T-helper 1 cell treated with Interleukin-12 subunit alpha and Interleukin-12 subunit beta and Interleukin-4 antibody, amounts not matched to agents 30 μg/mL and 1 μg/mL, for 36 hours (primary cell): ENCODE results near the gene FAM25A.
"Not testable (repeated sequence)": the region's sequence is repeated elsewhere in the genome, so short reads cannot be mapped to it uniquely, and the experiment has no call there.

Experiments
- H3K27ac Mint-ChIP-seq: one replicate; pipeline ENCODE4 v1.8.0; 2021; ENCODE audit warnings: mild to moderate bottlenecking, mixed read lengths
- H3K27me3 Mint-ChIP-seq: one replicate; pipeline ENCODE4 v1.8.0; 2021; ENCODE audit warnings: low read depth, mixed read lengths
- H3K36me3 Mint-ChIP-seq: one replicate; pipeline ENCODE4 v1.8.0; 2021; ENCODE audit warnings: low read depth, mixed read lengths
- H3K4me1 Mint-ChIP-seq: one replicate; pipeline ENCODE4 v1.8.0; 2021; ENCODE audit warnings: low read depth, mixed read lengths
- H3K4me3 Mint-ChIP-seq: one replicate; pipeline ENCODE4 v1.8.0; 2021; ENCODE audit warnings: mild to moderate bottlenecking, moderate library complexity, mixed read lengths
- H3K9me3 Mint-ChIP-seq: one replicate; pipeline ENCODE4 v1.8.0; 2021; ENCODE audit warnings: mixed read lengths

FAM25A gene

DNA sequence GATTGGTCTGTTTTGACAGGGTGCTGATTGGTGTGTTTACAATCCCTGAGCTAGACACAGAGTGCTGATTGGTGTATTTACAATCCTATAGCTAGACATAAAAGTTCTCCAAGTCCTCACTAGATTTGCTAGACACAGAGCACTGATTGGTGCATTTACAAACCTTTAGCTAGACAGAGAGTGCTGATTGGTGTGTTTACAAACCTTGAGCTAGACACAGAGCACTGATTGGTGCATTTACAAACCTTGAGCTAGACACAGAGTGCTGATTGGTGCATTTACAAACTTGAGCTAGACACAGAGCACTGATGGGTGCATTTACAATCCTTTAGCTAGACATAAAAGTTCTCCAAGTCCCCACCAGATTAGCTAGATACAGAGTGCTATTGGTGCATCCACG lies 10.3 kb downstream of the FAM25A start:
- not testable (repeated sequence) for H3K9me3 Mint-ChIP-seq, H3K36me3 Mint-ChIP-seq, H3K4me1 Mint-ChIP-seq, H3K4me3 Mint-ChIP-seq, H3K27ac Mint-ChIP-seq
- H3K27me3 Mint-ChIP-seq = peaks cover 24% of the 10 kb centered on the region

DNA sequence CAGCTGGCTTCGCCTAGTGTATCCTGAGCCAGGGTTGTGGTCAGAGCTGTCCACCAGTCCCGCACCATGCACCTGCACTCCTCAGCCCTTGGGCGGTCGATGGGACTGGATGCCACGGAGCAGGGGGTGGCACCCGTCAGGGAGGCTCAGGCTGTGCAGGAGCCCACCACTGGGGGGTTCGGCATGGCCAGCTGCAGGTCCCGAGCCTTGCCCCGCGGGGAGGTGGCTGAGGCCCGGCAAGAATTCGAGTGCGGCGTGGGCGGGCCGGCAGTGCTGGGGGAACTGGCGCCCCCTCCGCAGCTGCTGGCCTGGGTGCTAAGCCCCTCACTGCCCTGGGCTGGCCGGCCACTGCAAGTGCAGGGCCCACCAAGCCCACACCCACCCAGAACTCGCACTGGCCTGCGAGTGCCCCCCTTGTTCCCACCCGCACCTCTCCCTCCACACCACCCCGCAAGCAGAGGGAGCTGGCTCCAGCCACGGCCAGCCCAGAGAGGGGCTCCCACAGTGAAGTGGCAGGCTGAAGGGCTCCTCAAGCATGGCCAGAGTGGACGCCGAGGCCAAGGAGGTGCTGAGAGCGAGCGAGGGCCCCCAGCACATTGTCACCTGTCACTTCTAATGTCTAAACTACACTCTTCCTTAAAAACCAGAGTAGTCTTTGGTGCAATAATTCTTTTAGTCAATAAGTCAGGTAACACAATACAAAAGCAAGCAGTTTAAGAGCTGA lies 11.0 kb downstream of the FAM25A start:
- Mint-ChIP-seq H3K4me1 (no peaks in the 10 kb centered on the region), H3K27ac (no peak overlapping the region), H3K36me3 (no peaks in the 10 kb centered on the region), H3K27me3 (peaks cover 24% of the 10 kb centered on the region), H3K4me3 (no peak overlapping the region), H3K9me3 (no peaks in the 10 kb centered on the region)

- Mint-ChIP-seq H3K4me3 (no peak overlapping the region), H3K27me3 (peaks cover 20% of the 10 kb centered on the region), H3K36me3 (no peaks in the 10 kb centered on the region), H3K27ac (no peak overlapping the region), H3K9me3 (no peaks in the 10 kb centered on the region), H3K4me1 (no peaks in the 10 kb centered on the region)
These were observed 16.5 kb downstream of the FAM25A start for GRCh38 chr10:87036623-87037022.

- H3K9me3 Mint-ChIP-seq = no peaks in the 10 kb centered on the region
- H3K27me3 Mint-ChIP-seq = peaks cover 11% of the 10 kb centered on the region
- H3K4me3 Mint-ChIP-seq = no peak overlapping the region
- peaks cover 3% of the 10 kb centered on the region for H3K36me3 Mint-ChIP-seq
- H3K27ac Mint-ChIP-seq = no peak overlapping the region
- no peaks in the 10 kb centered on the region for H3K4me1 Mint-ChIP-seq
These were observed 18.2 kb downstream of the FAM25A start for GRCh38 chr10:87038286-87038717.

DNA sequence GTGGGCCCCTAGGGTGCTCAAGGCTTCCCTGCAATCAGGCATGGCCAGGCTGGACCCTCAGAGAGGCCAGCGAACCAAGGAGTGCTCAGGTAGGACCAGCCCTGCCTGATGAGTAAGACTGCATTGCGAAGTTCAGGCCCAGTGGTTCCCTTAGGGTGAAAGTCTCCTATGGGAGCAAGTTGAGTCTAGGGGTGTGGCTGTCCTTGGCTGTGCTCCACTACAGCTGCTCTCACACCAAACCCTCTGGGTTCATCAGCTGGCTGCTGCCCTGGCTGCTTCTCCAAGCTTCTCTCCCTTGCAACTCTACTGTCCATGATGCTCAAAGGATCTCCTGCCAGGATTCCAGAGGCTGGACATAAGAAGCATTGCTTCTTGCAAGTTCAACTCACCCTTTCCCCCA lies 18.7 kb downstream of the FAM25A start:
- no peak overlapping the region for H3K4me3 Mint-ChIP-seq
- H3K4me1 Mint-ChIP-seq = no peaks in the 10 kb centered on the region
- H3K27me3 Mint-ChIP-seq = peaks cover 11% of the 10 kb centered on the region
- H3K27ac Mint-ChIP-seq = no peak overlapping the region
- no peaks in the 10 kb centered on the region for H3K9me3 Mint-ChIP-seq
- peaks cover 4% of the 10 kb centered on the region for H3K36me3 Mint-ChIP-seq

DNA sequence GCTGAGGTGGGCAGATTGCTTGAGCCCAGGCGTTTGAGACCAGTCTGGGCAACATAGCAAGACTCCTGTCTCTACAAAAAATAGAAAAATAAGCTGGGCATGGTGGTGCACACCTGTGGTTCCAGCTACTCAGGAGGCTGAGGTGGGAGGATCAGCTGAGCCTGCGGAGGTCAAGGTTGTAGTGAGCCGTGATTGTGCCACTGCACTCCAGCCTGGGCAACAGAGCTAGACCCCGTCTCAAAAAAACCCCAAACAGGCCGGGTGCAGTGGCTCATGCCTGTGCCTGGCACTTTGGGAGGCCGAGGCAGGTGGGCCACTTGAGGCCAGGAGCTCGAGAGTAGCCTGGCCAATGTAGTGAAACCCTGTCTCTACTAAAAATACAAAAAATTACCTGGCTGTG lies 23.5 kb downstream of the FAM25A start:
- not testable (repeated sequence) for H3K27me3 Mint-ChIP-seq, H3K27ac Mint-ChIP-seq
- H3K36me3 Mint-ChIP-seq = peaks cover 17% of the 10 kb centered on the region

DNA sequence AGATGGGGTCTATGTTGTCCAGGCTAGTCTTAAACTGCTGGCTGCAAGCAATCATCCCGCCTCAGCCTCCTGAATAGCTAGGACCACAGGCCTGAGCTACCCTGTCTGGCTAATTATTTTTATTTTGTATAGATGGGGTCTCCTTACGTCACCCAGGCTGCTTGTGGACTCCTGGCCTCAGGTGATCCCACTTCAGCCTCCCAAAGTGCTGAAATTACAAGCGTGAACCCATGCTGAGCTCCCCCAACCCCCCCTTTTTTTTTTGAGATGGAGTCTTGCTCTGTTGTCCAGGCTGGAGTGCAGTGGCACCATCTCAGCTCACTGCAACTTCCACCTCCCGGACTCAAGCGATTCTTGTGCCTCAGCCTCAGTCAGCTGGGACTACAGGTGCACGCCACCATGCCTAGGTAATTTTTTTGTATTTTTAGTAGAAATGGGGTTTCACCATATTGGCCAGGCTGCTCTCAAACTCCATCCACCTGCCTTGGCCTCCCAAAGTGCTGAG lies 25.4 kb downstream of the FAM25A start:
- Mint-ChIP-seq H3K27me3 (no peaks in the 10 kb centered on the region), H3K4me1 (no peaks in the 10 kb centered on the region), H3K9me3 (no peaks in the 10 kb centered on the region), H3K36me3 (peaks cover 21% of the 10 kb centered on the region), H3K4me3 (no peak overlapping the region), H3K27ac (no peak overlapping the region)

More for the DNA sequence above, 23.5 kb downstream of the FAM25A start:
- H3K4me3 Mint-ChIP-seq, H3K9me3 Mint-ChIP-seq, H3K4me1 Mint-ChIP-seq: not testable (repeated sequence)

DNA sequence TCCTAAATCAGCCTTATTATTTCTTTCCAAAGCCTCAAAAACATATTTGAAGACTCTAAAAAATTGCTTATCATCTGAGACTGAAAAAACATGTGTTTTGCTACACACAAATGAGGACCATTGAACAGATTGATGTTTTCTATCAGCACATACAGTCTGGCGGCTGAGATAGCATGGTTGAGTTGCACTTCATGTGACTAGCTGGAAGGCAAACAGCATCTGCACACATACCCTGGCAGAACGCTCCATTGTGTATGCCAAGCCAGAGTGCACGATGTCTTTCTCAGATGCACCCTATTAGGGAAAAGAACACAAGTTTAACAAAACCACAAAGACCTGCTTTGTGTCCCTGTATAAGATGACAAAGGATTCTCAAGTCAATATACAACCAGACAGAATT lies 33.0 kb downstream of the FAM25A start:
- Mint-ChIP-seq H3K36me3 (peaks cover 27% of the 10 kb centered on the region), H3K27me3 (no peaks in the 10 kb centered on the region), H3K4me1 (no peaks in the 10 kb centered on the region)

GRCh38 chr10:87053577-87054181 lies 33.6 kb downstream of the FAM25A start:
- Mint-ChIP-seq H3K4me3 (no peak overlapping the region), H3K27ac (no peak overlapping the region), H3K27me3 (no peaks in the 10 kb centered on the region), H3K36me3 (peaks cover 29% of the 10 kb centered on the region), H3K9me3 (no peaks in the 10 kb centered on the region), H3K4me1 (no peaks in the 10 kb centered on the region)

More for the DNA sequence above, 33.0 kb downstream of the FAM25A start:
- Mint-ChIP-seq H3K9me3 (no peaks in the 10 kb centered on the region), H3K4me3 (no peak overlapping the region), H3K27ac (no peak overlapping the region)

- no peak overlapping the region for H3K4me3 Mint-ChIP-seq
- peaks cover 37% of the 10 kb centered on the region for H3K36me3 Mint-ChIP-seq
These were observed 34.5 kb downstream of the FAM25A start for GRCh38 chr10:87054373-87055295.

DNA sequence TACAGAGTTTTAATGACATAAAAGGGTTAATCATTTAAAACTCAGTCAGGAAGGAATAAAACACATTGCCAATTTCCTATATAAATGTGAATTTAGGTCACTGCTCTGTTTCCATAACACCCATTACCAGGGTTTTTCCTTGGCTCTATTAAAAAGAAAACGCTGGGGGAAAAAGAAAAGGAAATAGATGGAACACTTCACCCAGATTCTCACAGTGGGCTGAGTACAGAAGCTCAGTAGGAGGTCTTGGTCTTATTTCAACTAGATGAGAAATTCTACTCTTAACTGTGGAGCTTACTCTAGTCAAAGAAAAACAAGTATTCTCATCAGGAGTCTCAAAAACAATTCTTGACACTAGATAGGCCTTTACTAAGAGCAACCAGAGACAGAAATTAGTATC lies 38.1 kb downstream of the FAM25A start:
- Mint-ChIP-seq H3K27me3 (no peaks in the 10 kb centered on the region), H3K4me1 (no peaks in the 10 kb centered on the region), H3K4me3 (no peak overlapping the region), H3K27ac (no peak overlapping the region), H3K36me3 (peaks cover 42% of the 10 kb centered on the region), H3K9me3 (no peaks in the 10 kb centered on the region)

More at GRCh38 chr10:87054373-87055295, 34.5 kb downstream of the FAM25A start:
- Mint-ChIP-seq H3K9me3 (no peaks in the 10 kb centered on the region), H3K27ac (no peak overlapping the region), H3K27me3 (no peaks in the 10 kb centered on the region), H3K4me1 (no peaks in the 10 kb centered on the region)

GRCh38 chr10:87059401-87059800 lies 39.3 kb downstream of the FAM25A start:
- Mint-ChIP-seq H3K4me3 (no peak overlapping the region), H3K9me3 (no peaks in the 10 kb centered on the region), H3K36me3 (peaks cover 44% of the 10 kb centered on the region), H3K27ac (no peak overlapping the region), H3K27me3 (no peaks in the 10 kb centered on the region), H3K4me1 (no peaks in the 10 kb centered on the region)

- H3K36me3 Mint-ChIP-seq = peaks cover 44% of the 10 kb centered on the region
- no peaks in the 10 kb centered on the region for H3K4me1 Mint-ChIP-seq
- no peak overlapping the region for H3K27ac Mint-ChIP-seq
- H3K4me3 Mint-ChIP-seq = no peak overlapping the region
- no peaks in the 10 kb centered on the region for H3K27me3 Mint-ChIP-seq
- H3K9me3 Mint-ChIP-seq = no peaks in the 10 kb centered on the region
These were observed 40.3 kb downstream of the FAM25A start for GRCh38 chr10:87060280-87060928.

- Mint-ChIP-seq H3K36me3 (peaks cover 45% of the 10 kb centered on the region), H3K9me3 (no peaks in the 10 kb centered on the region), H3K27ac (no peak overlapping the region)
These were observed 44.6 kb downstream of the FAM25A start for GRCh38 chr10:87064651-87065050.

More at GRCh38 chr10:87064651-87065050, 44.6 kb downstream of the FAM25A start:
- Mint-ChIP-seq H3K27me3 (no peaks in the 10 kb centered on the region), H3K4me3 (no peak overlapping the region), H3K4me1 (no peaks in the 10 kb centered on the region)
